C4-2B (cell line): ENCODE results near the gene NME7.

Source experiments
- H3K27ac ChIP-seq: fragments of 450-650 bp; 2 replicates; pipeline ENCODE4 v1.5.1; 2017
- CTCF ChIP-seq: fragments of 450-650 bp; conservative IDR thresholded peaks from 2 replicates; pipeline ENCODE4 v1.5.1; 2017; ENCODE audit warnings: mild to moderate bottlenecking
- ZFX ChIP-seq: fragments of 450-650 bp; IDR thresholded peaks from 2 replicates; pipeline ENCODE4 v1.6.1; 2017

The NME7 gene

GRCh38 chr1:169163059-169163458, 204.5 kb downstream of the NME7 start:
- H3K27ac ChIP-seq = no peak overlapping the region
- TF ChIP-seq CTCF (no peak), ZFX (no peak)

- H3K27ac ChIP-seq = no peak overlapping the region
- no peak for TF ChIP-seq ZFX
- no peak for TF ChIP-seq CTCF
Observed at GRCh38 chr1:169161496-169162194, 206.0 kb downstream of the NME7 start.

- no peak overlapping the region for H3K27ac ChIP-seq
- TF ChIP-seq CTCF = no peak
Observed at GRCh38 chr1:169160845-169161495, 206.6 kb downstream of the NME7 start.

GRCh38 chr1:169156580-169156979, 211.0 kb downstream of the NME7 start:
- no peak overlapping the region for H3K27ac ChIP-seq
- TF ChIP-seq ZFX = no peak
- TF ChIP-seq CTCF = no peak

GRCh38 chr1:169155675-169156074, 211.9 kb downstream of the NME7 start:
- H3K27ac ChIP-seq = no peak overlapping the region
- TF ChIP-seq ZFX (no peak), CTCF (no peak)

GRCh38 chr1:169151338-169151837, 216.2 kb downstream of the NME7 start:
- no peak overlapping the region for H3K27ac ChIP-seq
- TF ChIP-seq CTCF = no peak
- TF ChIP-seq ZFX = no peak

- no peak for TF ChIP-seq CTCF
- no peak for TF ChIP-seq ZFX
- H3K27ac ChIP-seq = no peak overlapping the region
Observed at GRCh38 chr1:169150641-169151337, 216.8 kb downstream of the NME7 start.
